Measurements from ENCODE around the gene RFTN1. TPM values are rescaled to one million over a fixed set of nuclear protein-coding genes. Genes with fewer than 3 reads are reported as not detected.

Gene RFTN1
- total and polyA plus RNA-seq, 8 donors: 1.9 to 14.0 (median 2.9) TPM

DNA sequence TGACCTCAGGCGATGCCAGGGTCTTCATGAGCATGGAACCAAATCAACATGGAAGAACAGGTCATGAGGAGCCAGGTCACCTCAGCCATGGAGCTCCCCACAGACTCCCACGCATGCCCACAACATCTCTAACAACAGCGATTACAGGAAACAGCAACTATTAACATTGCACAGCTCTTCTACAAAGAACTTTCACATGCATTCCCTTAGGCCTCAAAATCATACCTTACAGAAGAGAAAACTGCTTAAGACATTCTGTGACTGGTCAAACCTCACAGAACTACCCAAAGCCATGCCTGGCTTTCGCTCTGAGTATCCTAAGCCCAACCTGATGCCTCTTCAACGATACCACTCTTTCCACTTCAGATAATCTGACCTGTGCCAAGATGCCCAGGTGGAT lies 130.7 kb downstream of the RFTN1 start:
- intact Hi-C loops (cut with DNase I): no loop called here
- 86 to 87% methylated on average over 5 of the region's 5 CpGs for WGBS, 2 donors

DNA sequence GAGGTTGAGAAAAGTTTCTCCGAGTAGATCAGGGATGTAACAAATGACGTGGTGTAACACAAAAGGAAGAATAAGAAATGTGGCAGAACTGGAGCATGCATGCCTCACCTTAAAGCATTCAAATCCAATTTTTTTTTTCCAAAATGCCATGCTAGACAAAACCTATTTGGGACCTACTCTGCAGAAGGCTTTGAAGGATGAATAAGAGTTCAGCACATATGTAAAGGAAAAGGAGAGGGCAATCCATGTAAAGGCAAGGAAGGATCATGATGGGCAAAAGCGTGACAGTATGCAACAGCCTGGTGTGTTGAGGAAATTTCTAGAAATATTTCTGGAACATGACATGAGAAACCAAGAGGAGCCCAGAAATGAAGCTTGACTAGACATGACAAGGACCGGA lies 132.1 kb downstream of the RFTN1 start:
- DNase-seq: no peak

More for the DNA sequence above, 130.7 kb downstream of the RFTN1 start:
- Histone ChIP-seq H3K27me3 (no peaks in the 10 kb centered on the region), H3K4me1 (no peaks in the 10 kb centered on the region), H3K36me3 (no peaks in the 10 kb centered on the region), H3K9me3 (no peaks in the 10 kb centered on the region), H3K27ac (no peak overlapping the region), H3K4me3 (no peak overlapping the region)
- ATAC-seq: no peak
- DNase-seq: no peak
- no peak for FAIRE-seq
- TF ChIP-seq, protein P1, sequence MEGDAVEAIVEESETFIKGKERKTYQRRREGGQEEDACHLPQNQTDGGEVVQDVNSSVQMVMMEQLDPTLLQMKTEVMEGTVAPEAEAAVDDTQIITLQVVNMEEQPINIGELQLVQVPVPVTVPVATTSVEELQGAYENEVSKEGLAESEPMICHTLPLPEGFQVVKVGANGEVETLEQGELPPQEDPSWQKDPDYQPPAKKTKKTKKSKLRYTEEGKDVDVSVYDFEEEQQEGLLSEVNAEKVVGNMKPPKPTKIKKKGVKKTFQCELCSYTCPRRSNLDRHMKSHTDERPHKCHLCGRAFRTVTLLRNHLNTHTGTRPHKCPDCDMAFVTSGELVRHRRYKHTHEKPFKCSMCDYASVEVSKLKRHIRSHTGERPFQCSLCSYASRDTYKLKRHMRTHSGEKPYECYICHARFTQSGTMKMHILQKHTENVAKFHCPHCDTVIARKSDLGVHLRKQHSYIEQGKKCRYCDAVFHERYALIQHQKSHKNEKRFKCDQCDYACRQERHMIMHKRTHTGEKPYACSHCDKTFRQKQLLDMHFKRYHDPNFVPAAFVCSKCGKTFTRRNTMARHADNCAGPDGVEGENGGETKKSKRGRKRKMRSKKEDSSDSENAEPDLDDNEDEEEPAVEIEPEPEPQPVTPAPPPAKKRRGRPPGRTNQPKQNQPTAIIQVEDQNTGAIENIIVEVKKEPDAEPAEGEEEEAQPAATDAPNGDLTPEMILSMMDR (IDR thresholded peaks at IDR 0.05): no peak

DNA sequence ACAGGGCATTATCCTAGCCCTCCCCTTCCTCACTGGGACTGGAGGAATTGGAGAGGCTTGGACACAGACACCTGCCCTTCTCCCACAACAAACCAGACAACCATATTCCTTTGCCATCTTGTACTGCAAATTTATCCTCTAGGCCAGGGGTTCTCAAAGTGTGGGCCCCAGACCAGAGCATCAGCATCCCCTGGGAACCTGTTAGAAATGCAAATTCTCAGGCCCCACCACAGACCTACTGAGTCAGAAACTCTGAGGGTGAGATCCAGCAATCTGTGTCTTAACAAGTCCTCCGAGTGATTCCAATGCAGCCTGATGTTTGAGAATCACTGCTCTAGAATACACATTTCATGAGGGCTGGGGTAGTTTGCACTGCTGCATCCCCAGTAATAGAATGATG lies 133.1 kb downstream of the RFTN1 start:
- WGBS, 2 donors: 85 to 88% methylated on average over 1 of the region's 1 CpG
- intact Hi-C loops (cut with DNase I): no loop called here
- no peak overlapping the region for H3K4me3 ChIP-seq
- H3K27ac ChIP-seq: no peak overlapping the region
- FAIRE-seq: no peak
- TF ChIP-seq, protein P1 (IDR thresholded peaks at IDR 0.05): no peak
- H3K9me3 ChIP-seq: no peaks in the 10 kb centered on the region
- H3K27me3 ChIP-seq: no peaks in the 10 kb centered on the region
- no peaks in the 10 kb centered on the region for H3K4me1 ChIP-seq
- no peaks in the 10 kb centered on the region for H3K36me3 ChIP-seq
- DNase-seq: no peak
- ATAC-seq: no peak

More for the DNA sequence above, 132.1 kb downstream of the RFTN1 start:
- ATAC-seq (no peak), FAIRE-seq (no peak)
- no peaks in the 10 kb centered on the region for H3K9me3 ChIP-seq
- TF ChIP-seq, protein P1 (IDR thresholded peaks at IDR 0.05): no peak
- H3K4me3 ChIP-seq: no peak overlapping the region
- H3K36me3 ChIP-seq: no peaks in the 10 kb centered on the region
- H3K4me1 ChIP-seq: no peaks in the 10 kb centered on the region
- WGBS, 2 donors: 65 to 84% methylated on average over 4 of the region's 4 CpGs
- no peaks in the 10 kb centered on the region for H3K27me3 ChIP-seq
- no peak overlapping the region for H3K27ac ChIP-seq
- intact Hi-C loops (cut with DNase I): no loop called here

DNA sequence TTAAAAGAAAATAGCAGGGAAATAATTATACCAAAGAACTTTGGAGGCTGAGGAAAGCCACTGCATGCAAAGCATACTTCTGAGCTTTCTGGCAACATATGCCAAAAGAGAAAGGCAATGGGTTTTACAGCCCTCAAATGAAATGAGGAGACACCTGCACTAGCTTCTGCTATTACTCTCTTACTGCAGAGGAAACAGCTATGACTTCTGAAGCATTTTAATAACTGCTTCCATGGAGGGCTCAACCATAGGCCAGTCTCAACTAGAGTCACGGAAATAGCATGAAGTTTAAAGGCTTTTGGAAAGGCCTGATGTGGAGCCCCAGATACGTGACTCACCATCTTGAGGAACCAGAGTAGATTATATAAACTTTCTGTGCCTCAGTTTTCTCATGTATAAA lies 133.7 kb downstream of the RFTN1 start:
- Histone ChIP-seq H3K4me1 (no peaks in the 10 kb centered on the region), H3K36me3 (no peaks in the 10 kb centered on the region), H3K4me3 (no peak overlapping the region), H3K9me3 (no peaks in the 10 kb centered on the region), H3K27me3 (no peaks in the 10 kb centered on the region), H3K27ac (no peak overlapping the region)
- DNase-seq: no peak
- TF ChIP-seq, protein P1 (IDR thresholded peaks at IDR 0.05): no peak
- intact Hi-C loops (cut with DNase I): no loop called here
- WGBS, 2 donors: 47 to 50% methylated on average over 2 of the region's 2 CpGs
- ATAC-seq: no peak
- no peak for FAIRE-seq

DNA sequence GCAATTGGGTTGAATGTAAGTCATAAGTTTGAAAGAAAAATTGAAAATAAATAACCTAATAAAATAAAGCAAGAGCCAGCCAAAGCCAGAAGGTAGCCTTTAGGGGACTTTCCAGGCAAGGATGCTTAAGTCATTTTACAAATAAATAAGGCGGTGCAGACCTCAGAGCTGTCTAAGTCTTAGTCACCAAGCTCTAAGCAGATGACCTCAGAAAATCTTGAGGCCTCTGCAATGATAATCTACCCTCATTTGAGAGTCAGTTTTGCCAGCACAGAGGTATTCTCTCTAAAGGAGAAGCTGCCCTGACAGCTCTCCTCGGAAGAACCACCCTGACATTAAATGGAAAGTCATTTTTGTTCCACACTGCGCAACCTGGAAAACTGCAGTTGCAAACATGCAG lies 134.6 kb downstream of the RFTN1 start:
- no peaks in the 10 kb centered on the region for H3K9me3 ChIP-seq
- ATAC-seq (no peak), DNase-seq (no peak), FAIRE-seq (no peak)
- 60 to 62% methylated on average over 3 of the region's 3 CpGs for WGBS, 2 donors
- no peaks in the 10 kb centered on the region for H3K27me3 ChIP-seq
- no peak overlapping the region for H3K27ac ChIP-seq
- no peak overlapping the region for H3K4me3 ChIP-seq
- H3K4me1 ChIP-seq: no peaks in the 10 kb centered on the region
- intact Hi-C loops (cut with DNase I): no loop called here
- H3K36me3 ChIP-seq: no peaks in the 10 kb centered on the region
- TF ChIP-seq, protein P1 (IDR thresholded peaks at IDR 0.05): no peak

All from pancreas (tissue), 10 donors.